Measurements from ENCODE around the gene GABRR2.

The GABRR2 gene

DNA sequence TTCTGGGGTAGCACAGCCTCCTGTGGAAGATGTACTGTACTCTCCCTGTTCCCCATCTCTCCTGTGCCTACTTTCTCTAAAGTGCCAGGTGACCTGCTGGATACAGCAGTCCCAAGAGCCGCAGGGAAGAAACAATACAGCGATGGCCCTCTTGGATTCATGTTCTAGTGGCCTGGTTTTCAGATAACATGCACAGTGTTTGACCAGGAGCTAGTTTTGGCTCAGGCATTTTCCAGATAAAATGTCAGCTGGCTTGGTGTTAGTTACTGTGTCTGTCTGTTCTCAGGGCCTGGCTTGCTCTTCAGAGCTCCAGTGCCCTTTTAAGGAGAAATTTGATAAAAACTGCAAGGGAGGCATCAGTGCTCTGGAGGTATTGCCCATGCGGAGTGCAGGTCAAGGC, 41.3 kb downstream of the GABRR2 start:
- Histone ChIP-seq H3K9ac (no peak overlapping the region), H3K27ac (no peak overlapping the region), H3K4me3 (ENCODE audit: low read depth, low read length) (no peak overlapping the region), H3K79me2 (no peaks in the 10 kb centered on the region), H3K27me3 (ENCODE audit: control insufficient read depth, insufficient read depth, low read length) (no peaks in the 10 kb centered on the region), H3K9me3 (ENCODE audit: control insufficient read depth, low read length) (no peaks in the 10 kb centered on the region), H3K36me3 (ENCODE audit: control insufficient read depth, insufficient read depth, low read length) (no peaks in the 10 kb centered on the region), H2AFZ (no peak overlapping the region), H3K4me1 (no peaks in the 10 kb centered on the region), H3K4me2 (ENCODE audit: low read length) (no peak overlapping the region)
- TF ChIP-seq CTCF (IDR thresholded peaks at IDR 0.05), result no peak

DNA sequence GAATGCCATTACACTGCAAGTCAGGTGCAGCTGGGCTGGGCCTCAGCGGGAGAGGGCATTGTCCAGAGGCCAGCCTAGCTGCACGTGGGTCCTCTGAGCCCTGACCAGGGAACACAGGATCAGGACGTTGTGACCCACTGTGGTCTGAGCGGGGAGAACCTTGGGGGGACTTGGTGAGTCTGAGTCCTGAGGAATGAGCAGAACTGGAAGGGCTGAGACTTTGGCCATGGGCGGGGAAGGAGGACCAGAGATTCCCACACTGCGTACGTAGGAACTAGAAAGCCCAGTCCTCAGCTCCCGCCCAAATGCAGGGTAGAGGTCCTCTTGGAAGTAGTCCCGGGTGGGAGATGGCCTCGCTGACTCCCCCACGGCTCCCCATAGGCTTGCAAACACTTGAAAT, 42.5 kb downstream of the GABRR2 start:
- H3K9ac ChIP-seq, result no peak overlapping the region

GRCh38 chr6:89270951-89271721, 44.0 kb downstream of the GABRR2 start:
- Histone ChIP-seq H3K4me3 (ENCODE audit: low read depth, low read length) (no peak overlapping the region), H3K9ac (no peak overlapping the region), H3K4me2 (ENCODE audit: low read length) (no peak overlapping the region), H3K9me3 (ENCODE audit: control insufficient read depth, low read length) (no peaks in the 10 kb centered on the region), H3K27me3 (ENCODE audit: control insufficient read depth, insufficient read depth, low read length) (no peaks in the 10 kb centered on the region), H3K36me3 (ENCODE audit: control insufficient read depth, insufficient read depth, low read length) (no peaks in the 10 kb centered on the region), H2AFZ (no peak overlapping the region), H3K4me1 (no peaks in the 10 kb centered on the region), H3K27ac (no peak overlapping the region), H3K79me2 (no peaks in the 10 kb centered on the region)
- TF ChIP-seq CTCF (IDR thresholded peaks at IDR 0.05), result no peak

More for the DNA sequence above, 42.5 kb downstream of the GABRR2 start:
- Histone ChIP-seq H3K4me3 (ENCODE audit: low read depth, low read length) (no peak overlapping the region), H3K4me1 (no peaks in the 10 kb centered on the region), H3K27ac (no peak overlapping the region), H3K9me3 (ENCODE audit: control insufficient read depth, low read length) (no peaks in the 10 kb centered on the region), H3K79me2 (no peaks in the 10 kb centered on the region), H3K36me3 (ENCODE audit: control insufficient read depth, insufficient read depth, low read length) (no peaks in the 10 kb centered on the region), H3K27me3 (ENCODE audit: control insufficient read depth, insufficient read depth, low read length) (no peaks in the 10 kb centered on the region), H2AFZ (no peak overlapping the region), H3K4me2 (ENCODE audit: low read length) (no peak overlapping the region)
- TF ChIP-seq CTCF (IDR thresholded peaks at IDR 0.05), result no peak

DNA sequence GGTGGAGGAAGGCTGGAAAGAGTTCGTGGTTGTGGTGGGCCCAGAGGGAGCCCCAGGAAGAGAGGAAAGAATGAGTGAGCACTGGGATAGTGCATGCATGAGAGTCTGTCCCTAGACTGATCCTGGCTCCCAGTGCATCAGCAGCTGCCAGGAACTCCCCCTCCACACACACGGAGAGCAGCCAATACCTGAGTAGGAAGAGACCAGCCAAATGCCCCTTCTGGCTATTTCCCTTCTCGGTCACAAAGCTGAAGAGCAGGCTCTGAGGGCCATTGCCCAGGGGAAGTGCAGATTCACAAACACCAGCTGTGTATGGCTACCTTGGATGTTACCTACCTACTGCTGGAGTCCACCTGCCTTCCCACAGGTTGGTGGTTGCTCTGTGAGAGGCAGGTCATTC, 45.1 kb downstream of the GABRR2 start:
- no peak for TF ChIP-seq CTCF (IDR thresholded peaks at IDR 0.05)
- H3K79me2 ChIP-seq, result no peaks in the 10 kb centered on the region

DNA sequence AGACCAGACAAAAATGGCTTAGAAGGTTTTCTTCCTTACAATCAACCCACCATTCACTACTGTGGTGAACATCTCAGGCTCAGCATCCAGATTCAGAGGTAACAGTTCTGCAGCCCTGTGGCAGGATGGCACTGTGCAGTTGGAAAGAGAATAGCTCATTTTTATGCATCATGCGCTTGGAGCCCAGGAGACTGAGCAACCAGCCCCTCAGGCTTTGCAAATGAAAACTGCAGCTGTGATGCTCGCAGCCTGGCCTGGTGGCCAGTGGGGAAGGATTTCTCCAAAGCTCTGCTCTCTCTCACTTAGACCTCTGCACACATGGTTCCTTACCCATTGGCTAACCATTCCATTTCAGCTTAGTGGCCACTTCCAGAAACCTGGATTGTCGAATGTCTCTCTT, 45.8 kb downstream of the GABRR2 start:
- no peaks in the 10 kb centered on the region for H3K27me3 ChIP-seq (ENCODE audit: control insufficient read depth, insufficient read depth, low read length)
- no peaks in the 10 kb centered on the region for H3K36me3 ChIP-seq (ENCODE audit: control insufficient read depth, insufficient read depth, low read length)
- no peak overlapping the region for H3K9ac ChIP-seq
- H3K79me2 ChIP-seq, result no peaks in the 10 kb centered on the region
- no peak overlapping the region for H3K4me2 ChIP-seq (ENCODE audit: low read length)
- no peak for TF ChIP-seq CTCF (IDR thresholded peaks at IDR 0.05)
- H3K27ac ChIP-seq, result no peak overlapping the region
- H3K9me3 ChIP-seq (ENCODE audit: control insufficient read depth, low read length), result no peaks in the 10 kb centered on the region
- no peak overlapping the region for H2AFZ ChIP-seq
- no peaks in the 10 kb centered on the region for H3K4me1 ChIP-seq
- no peak overlapping the region for H3K4me3 ChIP-seq (ENCODE audit: low read depth, low read length)

More for the DNA sequence above, 45.1 kb downstream of the GABRR2 start:
- Histone ChIP-seq H3K36me3 (ENCODE audit: control insufficient read depth, insufficient read depth, low read length) (no peaks in the 10 kb centered on the region), H3K27me3 (ENCODE audit: control insufficient read depth, insufficient read depth, low read length) (no peaks in the 10 kb centered on the region), H3K4me3 (ENCODE audit: low read depth, low read length) (no peak overlapping the region), H3K9ac (no peak overlapping the region), H2AFZ (no peak overlapping the region), H3K9me3 (ENCODE audit: control insufficient read depth, low read length) (no peaks in the 10 kb centered on the region), H3K4me1 (no peaks in the 10 kb centered on the region), H3K27ac (no peak overlapping the region), H3K4me2 (ENCODE audit: low read length) (no peak overlapping the region)

All from parathyroid adenoma (tissue), 2 donors.